Nephron progenitor cell (in vitro differentiated cells): ENCODE measurements around the gene IFT57.

Experiments used
- DNase-seq: peaks from one replicate; pipeline ENCODE4 v3.0.0; 2021
- H3K27ac Mint-ChIP-seq: 2 replicates; pipeline ENCODE4 v1.8.0; 2021; ENCODE audit warnings: mild to moderate bottlenecking, moderate library complexity, mixed read lengths
- H3K27me3 Mint-ChIP-seq: 2 replicates; pipeline ENCODE4 v1.8.0; 2021; ENCODE audit warnings: mild to moderate bottlenecking, low read depth, mixed read lengths; ENCODE audit not compliant: poor library complexity
- H3K36me3 Mint-ChIP-seq: 2 replicates; pipeline ENCODE4 v1.8.0; 2021; ENCODE audit warnings: low read depth, mixed read lengths
- H3K4me1 Mint-ChIP-seq: 2 replicates; pipeline ENCODE4 v1.8.0; 2021; ENCODE audit warnings: mixed read lengths
- H3K4me3 Mint-ChIP-seq: 2 replicates; pipeline ENCODE4 v1.8.0; 2021; ENCODE audit warnings: mild to moderate bottlenecking, moderate library complexity, mixed read lengths
- H3K9me3 Mint-ChIP-seq: 2 replicates; pipeline ENCODE4 v1.8.0; 2021; ENCODE audit warnings: mild to moderate bottlenecking, moderate library complexity, mixed read lengths
- CTCF ChIP-seq: fragments of 200-600 bp; sonication (generic); IDR thresholded peaks from 2 replicates; pipeline ENCODE4 v1.5.0; 2021; ENCODE audit warnings: antibody characterized with exemption

IFT57 gene

GRCh38 chr3:108200024-108200423 is 22.2 kb downstream of the IFT57 start:
- no peak for DNase-seq
- Mint-ChIP-seq H3K27ac (no peak overlapping the region), H3K9me3 (peaks cover 6% of the 10 kb centered on the region), H3K4me3 (no peak overlapping the region), H3K27me3 (no peaks in the 10 kb centered on the region), H3K36me3 (peaks cover 27% of the 10 kb centered on the region), H3K4me1 (no peaks in the 10 kb centered on the region)
- no peak for TF ChIP-seq CTCF

- no peak for TF ChIP-seq CTCF
- no peak for DNase-seq
- Mint-ChIP-seq H3K9me3 (peaks cover 25% of the 10 kb centered on the region), H3K4me3 (no peak overlapping the region), H3K27me3 (no peaks in the 10 kb centered on the region), H3K27ac (no peak overlapping the region), H3K36me3 (peaks cover 76% of the 10 kb centered on the region), H3K4me1 (no peaks in the 10 kb centered on the region)
These were observed 30.8 kb downstream of the IFT57 start for GRCh38 chr3:108191394-108191793.

GRCh38 chr3:108190346-108190745 is 31.9 kb downstream of the IFT57 start:
- no peak for DNase-seq
- no peak for TF ChIP-seq CTCF
- Mint-ChIP-seq H3K36me3 (peaks cover 77% of the 10 kb centered on the region), H3K4me3 (no peak overlapping the region), H3K4me1 (no peaks in the 10 kb centered on the region), H3K27me3 (no peaks in the 10 kb centered on the region), H3K9me3 (peaks cover 25% of the 10 kb centered on the region), H3K27ac (no peak overlapping the region)

- no peak overlapping the region for H3K4me3 Mint-ChIP-seq
- no peaks in the 10 kb centered on the region for H3K27me3 Mint-ChIP-seq
- H3K36me3 Mint-ChIP-seq: peaks cover 77% of the 10 kb centered on the region
- H3K9me3 Mint-ChIP-seq: peaks cover 21% of the 10 kb centered on the region
- TF ChIP-seq CTCF: no peak
- no peaks in the 10 kb centered on the region for H3K4me1 Mint-ChIP-seq
- no peak overlapping the region for H3K27ac Mint-ChIP-seq
- no peak for DNase-seq
These were observed 32.8 kb downstream of the IFT57 start for GRCh38 chr3:108189440-108189839.

GRCh38 chr3:108185536-108185935 is 36.7 kb downstream of the IFT57 start:
- H3K36me3 Mint-ChIP-seq: peaks cover 43% of the 10 kb centered on the region
- no peak overlapping the region for H3K27ac Mint-ChIP-seq
- peaks cover 11% of the 10 kb centered on the region for H3K9me3 Mint-ChIP-seq
- H3K4me1 Mint-ChIP-seq: no peaks in the 10 kb centered on the region
- no peak overlapping the region for H3K4me3 Mint-ChIP-seq
- no peak for TF ChIP-seq CTCF
- H3K27me3 Mint-ChIP-seq: no peaks in the 10 kb centered on the region
- DNase-seq: no peak

- Mint-ChIP-seq H3K4me1 (no peaks in the 10 kb centered on the region), H3K4me3 (no peak overlapping the region), H3K9me3 (peaks cover 11% of the 10 kb centered on the region), H3K36me3 (peaks cover 36% of the 10 kb centered on the region), H3K27ac (no peak overlapping the region), H3K27me3 (no peaks in the 10 kb centered on the region)
- DNase-seq: no peak
- no peak for TF ChIP-seq CTCF
These were observed 37.4 kb downstream of the IFT57 start for GRCh38 chr3:108184824-108185223.
